Naive thymus-derived CD4-positive, alpha-beta T cell (primary cell): ENCODE results near the gene MMP19. TPM values are rescaled to one million over a fixed set of nuclear protein-coding genes. Genes with fewer than 3 reads are reported as not detected.
A peak's percentile ranks its signal among the peaks of the same experiment; 100 is the strongest.

ENCODE experiments used
- ATAC-seq: fragments of 150-1000 bp; cut with Tn5 transposase; 2 replicates; pipeline ENCODE4 v1.10.0; 2021; ENCODE audit warnings: mild to moderate bottlenecking, moderate library complexity
- CTCF ChIA-PET: fragments of 350-600 bp; sonication (Branson Sonifier 250); formaldehyde crosslinking; loops from one replicate; lab custom pipeline; 2021; ENCODE audit warnings: antibody characterized with exemption; lab: Charles Lee
- POLR2A ChIA-PET: fragments of 350-600 bp; sonication (Branson Sonifier 250); formaldehyde crosslinking; loops from one replicate; lab custom pipeline; 2021; ENCODE audit warnings: antibody characterized with exemption, inconsistent platforms; lab: Charles Lee
- DNase-seq, 9 donors: peaks; one replicate each; pipeline versions ENCODE4 v3.0.0 to v3.0.0-alpha.2; 2020 to 2022; ENCODE audit warnings: mixed read lengths in 1 of 9
- H3K27ac ChIP-seq: one replicate; pipeline ENCODE4 v1.7.0; 2013; ENCODE audit warnings: mild to moderate bottlenecking, low read depth, low read length, moderate library complexity
- H3K27me3 ChIP-seq, 2 donors: one replicate each; pipeline ENCODE4 v1.7.0; 2013; ENCODE audit warnings: low read length in 2 of 2, mild to moderate bottlenecking in 2 of 2, moderate library complexity in 2 of 2; ENCODE audit not compliant: control insufficient read depth in 2 of 2, insufficient read depth in 2 of 2
- H3K36me3 ChIP-seq, 3 experiments: 1 replicate in 2 of 3; 2 replicates in 1 of 3; pipeline ENCODE4 v1.7.0; 2013; ENCODE audit warnings: low read length in 3 of 3, mild to moderate bottlenecking in 3 of 3, moderate library complexity in 1 of 3; ENCODE audit not compliant: insufficient read depth in 3 of 3, control insufficient read depth in 2 of 3
- H3K4me1 ChIP-seq, 2 donors: one replicate each; pipeline ENCODE4 v1.7.0; 2013; ENCODE audit warnings: low read length in 2 of 2, mild to moderate bottlenecking in 2 of 2, moderate library complexity in 1 of 2; ENCODE audit not compliant: control insufficient read depth in 2 of 2, insufficient read depth in 2 of 2
- H3K4me3 ChIP-seq: 2 replicates; pipeline ENCODE4 v1.7.0; 2013; ENCODE audit warnings: mild to moderate bottlenecking, low read length
- H3K9me3 ChIP-seq, 3 experiments: 1 replicate in 2 of 3; 2 replicates in 1 of 3; pipeline ENCODE4 v1.7.0; 2013; ENCODE audit warnings: low read length in 3 of 3; ENCODE audit not compliant: control insufficient read depth in 2 of 3
- H3K27ac Mint-ChIP-seq, 9 donors: one replicate each; pipeline ENCODE4 v1.8.0; 2020 to 2022; ENCODE audit warnings: mixed read lengths in 9 of 9, mild to moderate bottlenecking in 8 of 9, moderate library complexity in 5 of 9, inconsistent platforms in 2 of 9
- H3K27me3 Mint-ChIP-seq, 5 donors: one replicate each; pipeline ENCODE4 v1.8.0; 2021 to 2022; ENCODE audit warnings: mixed read lengths in 5 of 5, mild to moderate bottlenecking in 1 of 5
- H3K36me3 Mint-ChIP-seq, 5 donors: one replicate each; pipeline ENCODE4 v1.8.0; 2020 to 2022; ENCODE audit warnings: mixed read lengths in 5 of 5, mild to moderate bottlenecking in 3 of 5, inconsistent platforms in 1 of 5
- H3K4me1 Mint-ChIP-seq, 7 donors: one replicate each; pipeline ENCODE4 v1.8.0; 2020 to 2022; ENCODE audit warnings: mixed read lengths in 7 of 7, mild to moderate bottlenecking in 3 of 7, inconsistent platforms in 1 of 7
- H3K4me3 Mint-ChIP-seq, 10 donors: one replicate each; pipeline ENCODE4 v1.8.0; 2020 to 2022; ENCODE audit warnings: mild to moderate bottlenecking in 10 of 10, mixed read lengths in 10 of 10, moderate library complexity in 6 of 10, inconsistent platforms in 2 of 10
- H3K9me3 Mint-ChIP-seq, 11 donors: one replicate each; pipeline ENCODE4 v1.8.0; 2020 to 2022; ENCODE audit warnings: mixed read lengths in 11 of 11, mild to moderate bottlenecking in 4 of 11, inconsistent platforms in 1 of 11, moderate library complexity in 1 of 11
- intact Hi-C, 2 donors: fragments of 100-400 bp; cut with micrococcal nuclease; formaldehyde crosslinking; loops; one replicate each; pipeline ENCODE4 v1.15.1; 2023
- polyA plus RNA-seq, 2 donors: library from polyadenylated mRNA; unstranded; fragments of 300-500 nt; fragmentation: Illumina TruSeq; gene quantifications; one replicate each; pipeline ENCODE4 v1.2.3, GENCODE V29; 2021
- total RNA-seq, 6 experiments: library from RNA in 5 of 6; stranded (reverse) in 5 of 6; gene quantifications; 1 replicate in 5 of 6; 2 replicates in 1 of 6; pipeline ENCODE4 v1.2.3 and lab custom pipeline; 2021 to 2026

The MMP19 gene
- total RNA-seq (under 1 TPM in 4 of 5 experiments, not detected in 1; 0.24 to 0.84 (median 0.54) TPM), polyA plus RNA-seq (not detected), total RNA-seq (lab: John Stamatoyannopoulos, UW) (not detected)

GRCh38 chr12:55842681-55843429 lies at the start of gene MMP19:
Gene MMP19 (minus strand): TSS chr12:55842936. CDS start chr12:55842830, 106 bp downstream.
- Histone ChIP-seq H3K4me1 (no peaks in the 10 kb centered on the region), H3K9me3 (no peaks in the 10 kb centered on the region), H3K27ac (no peak within 1 kb of the TSS), H3K36me3 (no peaks in the 10 kb centered on the region), H3K27me3 (no peaks in the 10 kb centered on the region), H3K4me3 (no peak within 1 kb of the TSS)
- ChIA-PET CTCF (no interaction called here), POLR2A (no interaction called here)
- Mint-ChIP-seq H3K9me3 (peaks cover 0 to 2% (median 0%) of the 10 kb centered on the region in 11 donors), H3K4me3 (no peak within 1 kb of the TSS), H3K36me3 (no peaks in the 10 kb centered on the region), H3K27me3 (no peaks in the 10 kb centered on the region), H3K4me1 (peaks cover 5 to 10% (median 6%) of the 10 kb centered on the region in 7 donors), H3K27ac (peak within 1 kb of the TSS in 1 of 9 donors; percentile 36)
- ATAC-seq, result no peak
- intact Hi-C loops, result no loop called here
- DNase-seq, result no peak

DNA sequence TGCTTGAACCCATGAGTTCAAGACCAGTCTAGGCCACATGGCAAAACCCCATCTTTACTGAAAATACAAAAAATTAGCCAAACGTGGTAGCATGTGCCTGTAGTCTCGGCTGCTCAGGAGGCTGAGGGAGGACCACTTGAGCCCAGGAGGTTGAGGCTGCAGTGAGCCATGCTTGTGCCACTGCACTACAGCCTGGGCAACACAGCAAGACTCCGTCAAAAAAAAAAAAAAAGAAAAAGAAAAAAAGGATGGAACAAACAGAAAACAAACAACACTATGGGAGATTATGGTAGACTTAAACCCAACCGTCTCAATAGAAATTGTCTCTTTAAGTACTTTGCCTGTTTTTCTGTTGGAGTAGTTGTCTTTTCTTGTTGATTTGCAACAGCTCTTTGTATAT lies 48.6 kb upstream of the MMP19 start:
- H3K27me3 ChIP-seq, result no peaks in the 10 kb centered on the region

DNA sequence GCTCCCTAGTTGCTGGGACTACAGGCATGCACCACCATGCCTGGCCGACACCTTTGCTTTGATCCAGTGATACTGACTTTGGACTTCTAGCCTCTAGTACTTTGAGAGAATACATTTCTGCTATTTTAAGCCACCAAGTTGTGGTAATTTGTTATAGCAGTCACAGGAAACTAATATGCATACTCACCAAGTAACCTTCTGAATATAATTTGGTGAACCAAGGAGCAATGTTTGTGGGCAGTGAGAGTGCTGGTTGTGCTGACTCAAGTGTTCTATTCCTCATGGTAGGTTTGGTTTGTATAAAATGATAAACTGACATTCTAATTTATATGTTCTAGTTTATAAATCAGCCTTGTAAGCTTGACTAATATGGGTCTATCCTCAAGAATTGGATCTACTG lies 42.4 kb upstream of the MMP19 start:
- ATAC-seq, result no peak

More for the DNA sequence above, 48.6 kb upstream of the MMP19 start:
- Mint-ChIP-seq H3K4me1 (peaks cover 0 to 3% (median 0%) of the 10 kb centered on the region in 7 donors), H3K4me3 (no peak overlapping the region), H3K9me3 (no peaks in the 10 kb centered on the region), H3K36me3 (peaks cover 0 to 4% (median 0%) of the 10 kb centered on the region in 5 donors), H3K27ac (no peak overlapping the region), H3K27me3 (peaks cover 0 to 2% (median 0%) of the 10 kb centered on the region in 5 donors)
- ATAC-seq, result no peak
- intact Hi-C loops, result no loop called here
- H3K4me3 ChIP-seq, result no peak overlapping the region
- H3K27ac ChIP-seq, result no peak overlapping the region
- ChIA-PET POLR2A (no interaction called here), CTCF (no interaction called here)
- H3K4me1 ChIP-seq, result no peaks in the 10 kb centered on the region
- no peak for DNase-seq
- H3K36me3 ChIP-seq, result no peaks in the 10 kb centered on the region
- no peaks in the 10 kb centered on the region for H3K9me3 ChIP-seq

GRCh38 chr12:55877824-55878223 lies 35.1 kb upstream of the MMP19 start:
- no peaks in the 10 kb centered on the region for H3K27me3 Mint-ChIP-seq
- peaks cover 1 to 13% (median 8%) of the 10 kb centered on the region in 7 donors for H3K4me1 Mint-ChIP-seq
- H3K4me3 ChIP-seq, result no peak overlapping the region
- H3K9me3 Mint-ChIP-seq, result peaks cover 5 to 14% (median 9%) of the 10 kb centered on the region in 11 donors
- H3K27ac ChIP-seq, result no peak overlapping the region
- H3K36me3 Mint-ChIP-seq, result peaks cover 8 to 12% (median 8%) of the 10 kb centered on the region in 5 donors
- H3K4me1 ChIP-seq, result no peaks in the 10 kb centered on the region
- H3K27ac Mint-ChIP-seq, result peak overlapping the region in 2 of 9 donors; percentile 18 to 28
- DNase-seq (no peak), ATAC-seq (no peak)
- H3K27me3 ChIP-seq, result no peaks in the 10 kb centered on the region
- ChIA-PET POLR2A (interaction anchor here (0.6 to 1.1 kb wide), 2 partner anchors 21 to 41 kb away, joined by 3 read pairs; no protein-coding TSS in a partner anchor), CTCF (no interaction called here)
- intact Hi-C loops, result no loop called here
- no peaks in the 10 kb centered on the region for H3K36me3 ChIP-seq
- no peak overlapping the region for H3K4me3 Mint-ChIP-seq
- peaks cover 0 to 6% (median 0%) of the 10 kb centered on the region in 3 experiments for H3K9me3 ChIP-seq

More for the DNA sequence above, 42.4 kb upstream of the MMP19 start:
- H3K27me3 ChIP-seq, result no peaks in the 10 kb centered on the region
- Mint-ChIP-seq H3K36me3 (peaks cover 0 to 6% (median 0%) of the 10 kb centered on the region in 5 donors), H3K4me1 (peaks cover 1 to 21% (median 8%) of the 10 kb centered on the region in 7 donors), H3K9me3 (peaks cover 0 to 3% (median 0%) of the 10 kb centered on the region in 11 donors), H3K27me3 (peaks cover 0 to 2% (median 0%) of the 10 kb centered on the region in 5 donors), H3K4me3 (no peak overlapping the region), H3K27ac (no peak overlapping the region)
- H3K4me1 ChIP-seq, result no peaks in the 10 kb centered on the region
- ChIA-PET POLR2A (no interaction called here), CTCF (no interaction called here)
- no peaks in the 10 kb centered on the region for H3K9me3 ChIP-seq
- intact Hi-C loops, result no loop called here
- H3K4me3 ChIP-seq, result no peak overlapping the region
- H3K36me3 ChIP-seq, result no peaks in the 10 kb centered on the region
- no peak overlapping the region for H3K27ac ChIP-seq
- DNase-seq, result no peak

- Mint-ChIP-seq H3K27ac (no peak overlapping the region), H3K36me3 (peaks cover 8 to 12% (median 8%) of the 10 kb centered on the region in 5 donors), H3K4me1 (peaks cover 3 to 8% (median 4%) of the 10 kb centered on the region in 7 donors), H3K4me3 (no peak overlapping the region), H3K27me3 (no peaks in the 10 kb centered on the region), H3K9me3 (peaks cover 5 to 14% (median 9%) of the 10 kb centered on the region in 11 donors)
- no peaks in the 10 kb centered on the region for H3K36me3 ChIP-seq
- H3K4me3 ChIP-seq, result no peak overlapping the region
- peaks cover 0 to 6% (median 0%) of the 10 kb centered on the region in 3 experiments for H3K9me3 ChIP-seq
- intact Hi-C loops, result no loop called here
- H3K4me1 ChIP-seq, result no peaks in the 10 kb centered on the region
- H3K27ac ChIP-seq, result no peak overlapping the region
- no peaks in the 10 kb centered on the region for H3K27me3 ChIP-seq
- CTCF ChIA-PET, result no interaction called here
- POLR2A ChIA-PET, result no interaction called here
- no peak for ATAC-seq
- DNase-seq, result no peak
Observed at GRCh38 chr12:55875704-55876467, 33.1 kb upstream of the MMP19 start.

DNA sequence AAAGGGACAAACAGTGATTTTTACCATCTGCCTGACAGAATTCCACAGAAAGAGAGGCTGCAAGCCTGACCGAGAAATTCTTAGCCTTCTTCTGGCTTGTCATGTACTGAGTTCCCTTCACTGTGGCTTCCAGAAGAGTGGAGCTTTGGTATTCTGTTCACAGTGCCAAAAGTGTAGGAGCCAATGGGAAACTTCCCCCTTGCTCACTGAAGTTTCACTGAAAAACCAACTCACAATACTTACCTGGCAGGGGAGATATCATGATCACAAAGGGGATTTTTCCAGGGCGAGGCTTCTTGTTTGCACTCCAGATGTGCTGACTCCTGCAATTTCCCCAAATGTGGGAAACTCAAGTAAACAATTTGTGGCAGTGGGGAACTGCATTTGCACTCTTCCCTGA lies 31.7 kb upstream of the MMP19 start:
- POLR2A ChIA-PET, result no interaction called here

More for the DNA sequence above, 31.7 kb upstream of the MMP19 start:
- Mint-ChIP-seq H3K27me3 (no peaks in the 10 kb centered on the region), H3K27ac (peak overlapping the region in 1 of 9 donors; percentile 12), H3K4me3 (no peak overlapping the region), H3K9me3 (peaks cover 5 to 14% (median 9%) of the 10 kb centered on the region in 11 donors), H3K4me1 (peaks cover 0 to 4% (median 0%) of the 10 kb centered on the region in 7 donors), H3K36me3 (peaks cover 8 to 12% (median 8%) of the 10 kb centered on the region in 5 donors)
- H3K27me3 ChIP-seq, result no peaks in the 10 kb centered on the region
- no peak overlapping the region for H3K4me3 ChIP-seq
- no peak for DNase-seq
- H3K27ac ChIP-seq, result no peak overlapping the region
- CTCF ChIA-PET, result no interaction called here
- intact Hi-C loops, result no loop called here
- H3K9me3 ChIP-seq, result peaks cover 0 to 6% (median 0%) of the 10 kb centered on the region in 3 experiments
- no peak for ATAC-seq
- no peaks in the 10 kb centered on the region for H3K36me3 ChIP-seq
- no peaks in the 10 kb centered on the region for H3K4me1 ChIP-seq
